Progenitor cell of endocrine pancreas (in vitro differentiated cells): Measurements from ENCODE around the gene RALGPS2. TPM values are rescaled to one million over a fixed set of nuclear protein-coding genes. Genes with fewer than 3 reads are reported as not detected.

Experiments used
- DNase-seq: peaks from one replicate; pipeline ENCODE4 v3.0.0; 2021; ENCODE audit warnings: low spot score; ENCODE audit not compliant: unreplicated experiment
- H3K27ac Mint-ChIP-seq: 2 replicates; pipeline ENCODE4 v1.8.0; 2021; ENCODE audit warnings: mild to moderate bottlenecking, moderate library complexity, mixed read lengths
- H3K27me3 Mint-ChIP-seq: 2 replicates; pipeline ENCODE4 v1.8.0; 2021; ENCODE audit warnings: mixed read lengths
- H3K36me3 Mint-ChIP-seq: 2 replicates; pipeline ENCODE4 v1.8.0; 2022; ENCODE audit warnings: mixed read lengths; ENCODE audit not compliant: insufficient read depth
- H3K4me1 Mint-ChIP-seq: 2 replicates; pipeline ENCODE4 v1.8.0; 2021; ENCODE audit warnings: low read depth, mixed read lengths
- H3K4me3 Mint-ChIP-seq: 2 replicates; pipeline ENCODE4 v1.8.0; 2021; ENCODE audit warnings: low read depth, mild to moderate bottlenecking, moderate library complexity, mixed read lengths
- H3K9me3 Mint-ChIP-seq: 2 replicates; pipeline ENCODE4 v1.8.0; 2021; ENCODE audit warnings: low read depth, mixed read lengths
- CTCF ChIP-seq: fragments of 200-600 bp; sonication (generic); IDR thresholded peaks from one replicate; pipeline ENCODE4 v1.5.0; 2021; ENCODE audit warnings: antibody characterized with exemption, mild to moderate bottlenecking; ENCODE audit not compliant: unreplicated experiment
- total RNA-seq: library from RNA; stranded (reverse); gene quantifications from 2 replicates; pipeline ENCODE4 v1.2.1, GENCODE V29; 2021

The RALGPS2 gene
- total RNA-seq, 1 donor from 2014 or later, result 58.9 TPM

GRCh38 chr1:178958491-178958890 lies 233.4 kb downstream of the RALGPS2 start:
- TF ChIP-seq CTCF, result no peak
- Mint-ChIP-seq H3K27ac (no peak overlapping the region), H3K27me3 (peaks cover 3% of the 10 kb centered on the region), H3K4me1 (no peaks in the 10 kb centered on the region), H3K4me3 (no peak overlapping the region), H3K9me3 (no peaks in the 10 kb centered on the region), H3K36me3 (no peaks in the 10 kb centered on the region)
- no peak for DNase-seq

GRCh38 chr1:178959543-178960460 lies 234.8 kb downstream of the RALGPS2 start:
- TF ChIP-seq CTCF, result no peak
- Mint-ChIP-seq H3K4me3 (no peak overlapping the region), H3K4me1 (no peaks in the 10 kb centered on the region), H3K36me3 (no peaks in the 10 kb centered on the region), H3K27me3 (peaks cover 3% of the 10 kb centered on the region), H3K9me3 (no peaks in the 10 kb centered on the region), H3K27ac (no peak overlapping the region)
- DNase-seq, result no peak

DNA sequence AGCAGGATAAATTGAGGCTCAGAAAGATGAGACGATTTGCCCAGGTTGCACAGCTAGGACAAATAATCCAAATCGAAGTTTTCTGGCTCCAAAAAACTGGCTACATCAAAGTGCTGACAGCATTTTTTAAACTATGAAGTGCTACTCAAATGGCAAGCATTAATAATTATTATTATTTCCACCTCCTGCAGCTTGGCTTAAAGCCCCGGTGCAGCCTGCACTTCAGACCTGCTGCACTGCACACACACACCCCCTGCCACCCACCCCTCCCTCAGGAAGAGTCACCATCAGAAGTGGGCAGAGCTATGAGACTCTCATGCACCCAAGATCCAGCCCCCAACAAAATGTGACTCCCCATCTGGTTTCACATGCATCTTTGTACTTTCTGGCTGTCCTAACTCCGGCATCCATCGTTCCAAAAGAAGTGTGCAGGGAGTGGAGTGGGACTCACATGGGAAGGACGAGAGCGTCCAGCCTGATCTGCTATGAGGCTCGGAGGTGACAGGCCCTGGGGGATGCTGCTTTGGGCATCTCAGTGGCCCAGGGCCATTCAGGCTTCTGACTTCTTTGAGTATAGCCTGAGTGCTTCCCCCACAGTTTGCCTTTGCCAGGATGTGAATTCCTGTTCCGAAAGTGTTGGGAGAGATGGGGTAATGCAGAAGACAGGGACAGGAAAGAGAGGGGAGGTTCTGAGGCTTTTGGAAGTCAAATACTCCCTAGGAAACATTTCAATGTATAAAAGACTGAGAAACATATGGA lies 235.6 kb downstream of the RALGPS2 start:
- Mint-ChIP-seq H3K27me3 (peaks cover 3% of the 10 kb centered on the region), H3K4me3 (no peak overlapping the region)
- DNase-seq, result no peak

DNA sequence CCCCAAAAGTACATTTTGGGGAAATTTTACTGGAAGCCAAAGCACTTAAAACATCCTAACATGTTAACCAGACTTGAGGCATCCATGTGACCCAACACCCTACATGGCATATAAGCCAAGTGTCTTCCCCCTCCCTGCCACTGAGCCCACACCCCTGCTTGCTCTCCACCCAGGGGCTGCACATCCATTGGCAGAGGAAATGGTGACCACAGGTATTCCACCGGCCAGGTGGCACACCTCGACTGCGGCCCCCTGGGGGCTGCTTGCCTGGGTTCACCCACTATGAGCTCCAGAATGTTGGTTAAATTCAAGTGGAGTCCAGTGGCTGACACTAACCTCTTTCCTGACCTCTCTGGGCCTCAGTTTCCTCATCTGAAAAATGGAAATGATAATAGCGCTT lies 236.3 kb downstream of the RALGPS2 start:
- peaks cover 3% of the 10 kb centered on the region for H3K27me3 Mint-ChIP-seq
- peaks cover 3% of the 10 kb centered on the region for H3K9me3 Mint-ChIP-seq
- no peak for DNase-seq

More for the DNA sequence above, 235.6 kb downstream of the RALGPS2 start:
- no peak overlapping the region for H3K27ac Mint-ChIP-seq
- H3K9me3 Mint-ChIP-seq, result peaks cover 3% of the 10 kb centered on the region
- H3K36me3 Mint-ChIP-seq, result no peaks in the 10 kb centered on the region
- no peaks in the 10 kb centered on the region for H3K4me1 Mint-ChIP-seq
- no peak for TF ChIP-seq CTCF

More for the DNA sequence above, 236.3 kb downstream of the RALGPS2 start:
- H3K27ac Mint-ChIP-seq, result no peak overlapping the region
- H3K4me3 Mint-ChIP-seq, result no peak overlapping the region
- TF ChIP-seq CTCF, result no peak
- H3K4me1 Mint-ChIP-seq, result no peaks in the 10 kb centered on the region
- H3K36me3 Mint-ChIP-seq, result no peaks in the 10 kb centered on the region
